ENCODE results near the gene PIK3R5.

- TF ChIP-seq CTCF (IDR thresholded peaks at IDR 0.05) (no peak), POLR2AphosphoS5 (IDR thresholded peaks at IDR 0.05) (no peak), POLR2A (IDR thresholded peaks at IDR 0.05) (no peak)
Observed at GRCh38 chr17:8909586-8910270, 55.8 kb downstream of the PIK3R5 start.

Data from prostate gland (tissue), 2 donors.